LoVo (cell line): ENCODE results near the gene RPS18.
"Not testable (repeated sequence)": the region's sequence is repeated elsewhere in the genome, so short reads cannot be mapped to it uniquely, and the experiment has no call there.

Experiments
- DNase-seq: peaks from one replicate; pipeline ENCODE4 v3.0.0-alpha.2; 2016; ENCODE audit warnings: low spot score

RPS18 gene

GRCh38 chr6:33271468-33272274 lies at the start of gene RPS18, which contains the start of gene VPS52:
Gene RPS18, plus strand, starts transcription at chr6:33272075. Its CDS starts 45 bp downstream, at chr6:33272120.
Gene VPS52, minus strand, starts transcription at chr6:33271876. Its CDS starts 201 bp downstream, at chr6:33271675.
- peak; percentile 98 for DNase-seq

GRCh38 chr6:33226503-33227120 lies 45.3 kb upstream of the RPS18 start:
- DNase-seq, result not testable (repeated sequence)

GRCh38 chr6:33235221-33235634 lies 36.6 kb upstream of the RPS18 start:
- no peak for DNase-seq

GRCh38 chr6:33236328-33236727 lies 35.5 kb upstream of the RPS18 start:
- DNase-seq, result no peak

- DNase-seq, result no peak
Measured at GRCh38 chr6:33236852-33237251, 35.0 kb upstream of the RPS18 start.

- no peak for DNase-seq
Measured at GRCh38 chr6:33237741-33238140, 34.1 kb upstream of the RPS18 start.

GRCh38 chr6:33241968-33242367 lies 29.9 kb upstream of the RPS18 start:
- DNase-seq, result no peak

GRCh38 chr6:33243476-33243875 lies 28.4 kb upstream of the RPS18 start:
- no peak for DNase-seq

GRCh38 chr6:33247977-33248642 lies 23.8 kb upstream of the RPS18 start:
- DNase-seq, result peak; percentile 83

GRCh38 chr6:33248643-33248931 lies 23.3 kb upstream of the RPS18 start:
- DNase-seq, result no peak

GRCh38 chr6:33248932-33249731 lies 22.7 kb upstream of the RPS18 start:
- peak; percentile 99 for DNase-seq

GRCh38 chr6:33249732-33250630 lies 21.9 kb upstream of the RPS18 start:
- DNase-seq, result no peak

GRCh38 chr6:33250731-33251130 lies 21.1 kb upstream of the RPS18 start:
- DNase-seq, result no peak

- no peak for DNase-seq
Measured at GRCh38 chr6:33251395-33252012, 20.4 kb upstream of the RPS18 start.

GRCh38 chr6:33252759-33253158 lies 19.1 kb upstream of the RPS18 start:
- no peak for DNase-seq

- DNase-seq, result no peak
Measured at GRCh38 chr6:33254591-33254990, 17.3 kb upstream of the RPS18 start.

GRCh38 chr6:33259032-33259431 lies 12.8 kb upstream of the RPS18 start:
- DNase-seq, result no peak

GRCh38 chr6:33262490-33262889 lies 9.4 kb upstream of the RPS18 start:
- DNase-seq, result not testable (repeated sequence)

- DNase-seq, result no peak
Measured at GRCh38 chr6:33264015-33264414, 7.9 kb upstream of the RPS18 start.

- DNase-seq, result no peak
Measured at GRCh38 chr6:33271117-33271467, 783 bp upstream of the RPS18 start.
